ENCODE data around the gene ABI2. TPM values are rescaled to one million over a fixed set of nuclear protein-coding genes. Genes with fewer than 3 reads are reported as not detected.

Gene ABI2
- total and polyA plus RNA-seq, 2 experiments from 2014 or later = 28.0 to 88.3 TPM

DNA sequence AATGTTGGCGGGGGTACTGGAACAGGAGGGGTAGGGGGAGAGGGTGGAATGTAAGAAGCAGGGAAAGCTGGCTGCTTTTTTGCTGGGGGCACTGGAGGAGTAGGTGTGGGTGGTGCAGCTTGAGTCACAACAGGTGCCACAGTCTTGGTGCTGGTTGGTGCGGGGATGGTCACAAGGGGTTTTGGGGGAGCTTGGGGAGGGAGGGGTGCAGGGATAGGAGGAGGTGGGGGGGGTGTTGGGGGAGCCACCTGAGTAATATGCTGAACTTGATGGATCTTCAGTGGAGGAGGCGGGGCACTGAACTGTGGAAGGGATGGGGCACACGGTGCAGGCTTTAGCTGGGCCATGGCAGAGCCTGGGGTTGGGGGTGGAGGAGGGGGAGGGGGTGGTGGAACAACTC is 112.5 kb downstream of the ABI2 start:
- no peak overlapping the region for H3K4me2 ChIP-seq (ENCODE audit: unreplicated experiment)
- WGBS, 2 experiments (ENCODE audit: low coverage in 1 of 2, low lambda C conversion rate in 2 of 2, missing lambda C conversion rate in 2 of 2) = 71 to 100% methylated on average over 1 to 4 of the region's 4 CpGs
- no peaks in the 10 kb centered on the region for H3K9me2 ChIP-seq (ENCODE audit: insufficient read depth)
- H2AFZ ChIP-seq = no peak overlapping the region
- no peaks in the 10 kb centered on the region for H3K27me3 ChIP-seq (replicated peaks; ENCODE audit: insufficient read depth)
- no peak overlapping the region for H3K27ac ChIP-seq
- H4K20me1 ChIP-seq (ENCODE audit: insufficient read depth) = peaks cover 21% of the 10 kb centered on the region; the same call in 1 of the 2 replicates
- DNase-seq = no peak
- peaks cover 85% of the 10 kb centered on the region for H3K36me3 ChIP-seq (ENCODE audit: low read depth)
- H3F3A ChIP-seq (ENCODE audit: insufficient read depth) = peaks cover 86% of the 10 kb centered on the region
- no peak overlapping the region for H3K9ac ChIP-seq
- H3K9me3 ChIP-seq (ENCODE audit: low read depth) = no peaks in the 10 kb centered on the region
- no peak for TF ChIP-seq EZH2phosphoT487 (IDR thresholded peaks at IDR 0.05; ENCODE audit: insufficient read depth, low read depth)
- no peak for TF ChIP-seq EZH2 (IDR thresholded peaks at IDR 0.05; ENCODE audit: insufficient read depth, poor library complexity, severe bottlenecking)
- H3K4me3 ChIP-seq = no peak overlapping the region
- peaks cover 30% of the 10 kb centered on the region for H3K4me1 ChIP-seq (ENCODE audit: insufficient read depth)
- in situ Hi-C loops (cut with MboI) = no loop called here
- peaks cover 71% of the 10 kb centered on the region for H3K79me2 ChIP-seq (ENCODE audit: insufficient read depth)

DNA sequence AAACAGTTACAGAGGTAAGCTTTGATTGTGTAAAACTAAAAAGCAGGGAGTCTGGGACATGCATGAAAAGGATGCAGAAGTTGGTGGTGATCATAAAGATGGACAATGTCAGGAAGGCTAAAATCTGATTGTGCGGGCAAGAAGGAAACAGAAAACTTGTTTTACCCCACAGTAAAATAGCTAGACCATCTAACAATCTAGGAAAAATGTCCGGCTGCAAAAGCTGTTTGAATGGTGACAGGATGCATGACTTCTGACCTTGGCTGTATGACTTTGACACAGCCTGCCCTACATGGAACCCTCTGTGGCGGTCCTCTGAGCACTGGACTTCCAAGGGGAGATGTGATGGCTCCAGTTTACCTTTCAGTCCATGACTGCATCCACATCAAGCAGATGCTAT is 113.3 kb downstream of the ABI2 start:
- H3K9me2 ChIP-seq (ENCODE audit: insufficient read depth) = no peaks in the 10 kb centered on the region
- H3K9ac ChIP-seq = no peak overlapping the region
- peaks cover 82% of the 10 kb centered on the region for H3F3A ChIP-seq (ENCODE audit: insufficient read depth)
- 76 to 81% methylated on average over 3 of the region's 3 CpGs for WGBS, 2 experiments (ENCODE audit: low coverage in 1 of 2, low lambda C conversion rate in 2 of 2, missing lambda C conversion rate in 2 of 2)
- peaks cover 38% of the 10 kb centered on the region for H3K4me1 ChIP-seq (ENCODE audit: insufficient read depth)
- TF ChIP-seq EZH2 (IDR thresholded peaks at IDR 0.05; ENCODE audit: insufficient read depth, poor library complexity, severe bottlenecking) = no peak
- TF ChIP-seq EZH2phosphoT487 (IDR thresholded peaks at IDR 0.05; ENCODE audit: insufficient read depth, low read depth) = no peak
- in situ Hi-C loops (cut with MboI) = no loop called here
- no peaks in the 10 kb centered on the region for H3K9me3 ChIP-seq (ENCODE audit: low read depth)
- H3K36me3 ChIP-seq (ENCODE audit: low read depth) = peaks cover 85% of the 10 kb centered on the region
- H3K27me3 ChIP-seq (replicated peaks; ENCODE audit: insufficient read depth) = no peaks in the 10 kb centered on the region
- peaks cover 68% of the 10 kb centered on the region for H3K79me2 ChIP-seq (ENCODE audit: insufficient read depth)
- H3K4me2 ChIP-seq (ENCODE audit: unreplicated experiment) = no peak overlapping the region
- peaks cover 17% of the 10 kb centered on the region; the same call in 1 of the 2 replicates for H4K20me1 ChIP-seq (ENCODE audit: insufficient read depth)
- H3K27ac ChIP-seq = 0 out of 2 replicates have a peak overlapping the region, but pooled peaks have one; percentile 15
- H3K4me3 ChIP-seq = no peak overlapping the region
- DNase-seq = no peak
- H2AFZ ChIP-seq = no peak overlapping the region

DNA sequence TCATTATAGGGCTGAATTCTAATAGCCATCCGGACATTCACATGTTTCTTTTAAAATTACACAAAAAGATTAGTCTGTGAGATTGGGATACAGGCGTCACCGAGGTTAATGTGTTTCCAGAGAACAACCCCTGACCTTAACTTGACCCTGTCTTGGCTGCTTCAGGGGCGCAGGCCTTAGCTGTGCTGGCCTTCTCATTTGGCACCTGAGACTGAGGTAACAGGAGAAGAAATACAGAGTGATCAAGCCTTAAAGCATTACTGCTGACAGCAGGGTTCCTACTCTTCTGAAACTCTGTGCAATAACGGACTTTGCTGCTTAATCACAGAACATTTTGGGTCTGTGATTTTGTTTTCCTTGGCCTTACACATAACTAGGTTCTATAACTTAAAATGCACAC is 114.3 kb downstream of the ABI2 start:
- in situ Hi-C loops (cut with MboI) = no loop called here
- TF ChIP-seq EZH2 (IDR thresholded peaks at IDR 0.05; ENCODE audit: insufficient read depth, poor library complexity, severe bottlenecking) = no peak
- TF ChIP-seq EZH2phosphoT487 (IDR thresholded peaks at IDR 0.05; ENCODE audit: insufficient read depth, low read depth) = no peak
- no peak overlapping the region for H3K9ac ChIP-seq
- H3K9me2 ChIP-seq (ENCODE audit: insufficient read depth) = no peaks in the 10 kb centered on the region
- peaks cover 84% of the 10 kb centered on the region for H3K36me3 ChIP-seq (ENCODE audit: low read depth)
- H3K9me3 ChIP-seq (ENCODE audit: low read depth) = no peaks in the 10 kb centered on the region
- H3K79me2 ChIP-seq (ENCODE audit: insufficient read depth) = peaks cover 68% of the 10 kb centered on the region
- WGBS, 2 experiments (ENCODE audit: low coverage in 1 of 2, low lambda C conversion rate in 2 of 2, missing lambda C conversion rate in 2 of 2) = 52 to 53% methylated on average over 5 of the region's 5 CpGs
- H3K4me2 ChIP-seq (ENCODE audit: unreplicated experiment) = no peak overlapping the region
- H3K27ac ChIP-seq = peak overlapping the region; percentile 15
- H3K27me3 ChIP-seq (replicated peaks; ENCODE audit: insufficient read depth) = no peaks in the 10 kb centered on the region
- H3K4me1 ChIP-seq (ENCODE audit: insufficient read depth) = peaks cover 32% of the 10 kb centered on the region
- no peak overlapping the region for H2AFZ ChIP-seq
- peaks cover 17% of the 10 kb centered on the region; the same call in 1 of the 2 replicates for H4K20me1 ChIP-seq (ENCODE audit: insufficient read depth)
- DNase-seq = no peak
- no peak overlapping the region for H3K4me3 ChIP-seq
- H3F3A ChIP-seq (ENCODE audit: insufficient read depth) = peaks cover 82% of the 10 kb centered on the region

DNA sequence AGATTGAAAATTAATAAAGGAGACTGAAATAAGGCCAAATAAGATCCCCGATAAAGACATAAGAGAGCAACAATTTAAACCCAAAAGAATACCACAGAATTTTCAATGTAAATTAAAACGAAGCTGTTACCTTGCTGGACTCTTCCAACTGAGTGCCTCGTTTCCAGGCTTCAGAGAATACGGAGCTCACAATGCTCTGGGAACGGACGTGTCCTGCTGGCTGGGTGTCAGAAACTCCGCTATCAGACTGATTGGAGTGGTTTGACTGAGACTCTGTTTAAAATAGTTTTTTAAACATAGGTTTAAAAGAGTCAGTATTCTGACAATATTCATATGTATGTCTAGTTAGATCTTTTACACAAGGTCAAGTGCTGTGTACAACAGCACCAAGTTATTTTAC is 116.5 kb downstream of the ABI2 start:
- Histone ChIP-seq H3K9ac (no peak overlapping the region), H3F3A (ENCODE audit: insufficient read depth) (peaks cover 82% of the 10 kb centered on the region), H3K79me2 (ENCODE audit: insufficient read depth) (peaks cover 67% of the 10 kb centered on the region), H3K4me2 (ENCODE audit: unreplicated experiment) (no peak overlapping the region), H4K20me1 (ENCODE audit: insufficient read depth) (no peaks in the 10 kb centered on the region), H3K9me2 (ENCODE audit: insufficient read depth) (no peaks in the 10 kb centered on the region), H3K4me3 (no peak overlapping the region), H3K4me1 (ENCODE audit: insufficient read depth) (peaks cover 18% of the 10 kb centered on the region), H3K9me3 (ENCODE audit: low read depth) (no peaks in the 10 kb centered on the region), H2AFZ (no peak overlapping the region), H3K27ac (peak overlapping the region; percentile 54), H3K27me3 (replicated peaks; ENCODE audit: insufficient read depth) (no peaks in the 10 kb centered on the region), H3K36me3 (ENCODE audit: low read depth) (peaks cover 83% of the 10 kb centered on the region)
- WGBS, 2 experiments (ENCODE audit: low coverage in 1 of 2, low lambda C conversion rate in 2 of 2, missing lambda C conversion rate in 2 of 2) = 94% methylated on average over 7 of the region's 7 CpGs
- no peak for TF ChIP-seq EZH2phosphoT487 (IDR thresholded peaks at IDR 0.05; ENCODE audit: insufficient read depth, low read depth)
- no peak for TF ChIP-seq EZH2 (IDR thresholded peaks at IDR 0.05; ENCODE audit: insufficient read depth, poor library complexity, severe bottlenecking)
- no peak for DNase-seq
- in situ Hi-C loops (cut with MboI) = no loop called here

DNA sequence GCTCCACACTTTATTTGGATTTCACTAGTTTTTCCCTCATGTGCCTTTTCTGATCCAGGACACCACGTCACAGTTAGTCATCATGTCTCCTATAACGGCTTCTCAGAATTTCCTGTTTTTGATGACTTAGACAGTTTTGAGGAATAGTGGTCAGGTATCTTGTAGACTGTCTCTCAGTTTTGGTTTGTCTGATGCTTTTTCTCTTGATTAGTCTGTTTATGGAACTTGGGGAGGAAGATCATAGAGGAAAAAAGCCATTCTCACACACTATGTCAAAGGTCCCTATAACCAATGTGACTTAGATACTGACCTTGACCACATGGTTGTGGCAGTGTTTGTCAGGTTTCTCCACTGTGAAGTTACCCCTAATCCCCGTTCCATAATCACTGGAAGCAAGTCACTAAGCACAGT is 117.9 kb downstream of the ABI2 start:
- Histone ChIP-seq H4K20me1 (ENCODE audit: insufficient read depth) (no peaks in the 10 kb centered on the region), H3K9ac (peak overlapping the region; percentile 14; the same call in 1 of the 2 replicates), H3K4me3 (no peak overlapping the region), H3K36me3 (ENCODE audit: low read depth) (peaks cover 89% of the 10 kb centered on the region), H3K9me2 (ENCODE audit: insufficient read depth) (no peaks in the 10 kb centered on the region), H3K4me2 (ENCODE audit: unreplicated experiment) (peak overlapping the region; percentile 7), H3K9me3 (ENCODE audit: low read depth) (no peaks in the 10 kb centered on the region), H2AFZ (no peak overlapping the region), H3K79me2 (ENCODE audit: insufficient read depth) (peaks cover 60% of the 10 kb centered on the region), H3K4me1 (ENCODE audit: insufficient read depth) (peaks cover 31% of the 10 kb centered on the region), H3K27ac (peak overlapping the region; percentile 54), H3K27me3 (replicated peaks; ENCODE audit: insufficient read depth) (no peaks in the 10 kb centered on the region), H3F3A (ENCODE audit: insufficient read depth) (peaks cover 88% of the 10 kb centered on the region)
- TF ChIP-seq EZH2 (IDR thresholded peaks at IDR 0.05; ENCODE audit: insufficient read depth, poor library complexity, severe bottlenecking) = no peak
- WGBS, 2 experiments (ENCODE audit: low coverage in 1 of 2, low lambda C conversion rate in 2 of 2, missing lambda C conversion rate in 2 of 2) = 32 to 35% methylated on average over 3 of the region's 3 CpGs
- DNase-seq = peak; percentile 87
- in situ Hi-C loops (cut with MboI) = no loop called here

Data from GM23248 (cell line).